HepG2 (cell line): Measurements from ENCODE around the gene CHRNA3. TPM values are rescaled to one million over a fixed set of nuclear protein-coding genes. Genes with fewer than 3 reads are reported as not detected.

Experiments
- ATAC-seq: fragments of 200-7000 bp; cut with Tn5 transposase; 3 replicates; pipeline ENCODE4 v1.9.1; 2020; ENCODE audit warnings: mild to moderate bottlenecking, moderate library complexity
- Bru-seq: library from RNA; stranded (reverse); fragments of 400-500 nt; gene quantifications from one replicate; lab custom pipeline; 2021; lab: Mats Ljungman, UMichigan
- BruChase-seq, 2 experiments: library from RNA; stranded (reverse); fragments of 400-500 nt; gene quantifications; one replicate each; lab custom pipeline; 2021; lab: Mats Ljungman, UMichigan
- BruUV-seq: library from RNA; stranded (reverse); fragments of 400-500 nt; replicated peaks from 2 replicates; lab custom pipeline; 2021; lab: Mats Ljungman, UMichigan
- CTCF ChIA-PET: fragments of 300-600 bp; formaldehyde crosslinking; extraction: SDS; loops from one replicate; lab custom pipeline; 2021; ENCODE audit warnings: low total read pairs, inconsistent platforms, low intra/inter-chr PET ratio; lab: Yijun Ruan, JAX
- POLR2A ChIA-PET: fragments of 350-600 bp; sonication (Branson Sonifier 250); formaldehyde crosslinking; loops from one replicate; lab custom pipeline; 2020; ENCODE audit warnings: antibody characterized with exemption, inconsistent platforms; lab: Yijun Ruan, JAX
- DNase-seq: peaks from one replicate; pipeline ENCODE4 v3.0.0-alpha.2; 2015; ENCODE audit warnings: low spot score
- FAIRE-seq: peaks from 3 replicates; lab custom pipeline; 2011; peaks lifted over from hg19 to GRCh38; lab: Jason Lieb, UNC
- H2AFZ ChIP-seq: one replicate; pipeline ENCODE4 v1.6.1; 2011; ENCODE audit warnings: low read length, inconsistent platforms
- H3K27ac ChIP-seq: fragments of 300-600 bp; 3 replicates; pipeline ENCODE4 v1.8.0; 2011; ENCODE audit warnings: mixed run types, mild to moderate bottlenecking, mixed read lengths, low read length, inconsistent platforms; ENCODE audit not compliant: insufficient read depth; ENCODE audit errors: extremely low read length
- H3K27me3 ChIP-seq, 2 experiments: fragments of 200-600 bp in 1 of 2; 2 replicates in 1 of 2; 3 replicates in 1 of 2; pipeline versions ENCODE4 v1.6.0 to v1.8.0; 2011; ENCODE audit warnings: low read length in 2 of 2, mild to moderate bottlenecking in 2 of 2, moderate library complexity in 2 of 2, inconsistent platforms in 1 of 2; ENCODE audit not compliant: insufficient read depth in 2 of 2, control insufficient read depth in 1 of 2
- H3K36me3 ChIP-seq, 2 experiments: fragments of 200-600 bp in 1 of 2; replicated peaks in 1 of 2; 2 replicates in 1 of 2; 3 replicates in 1 of 2; pipeline versions ENCODE4 v1.5.1 to v1.8.0; 2011; ENCODE audit warnings: low read length in 2 of 2, inconsistent platforms in 1 of 2; ENCODE audit not compliant: insufficient read depth in 2 of 2, control insufficient read depth in 1 of 2
- H3K4me1 ChIP-seq: 2 replicates; pipeline ENCODE4 v1.5.1; 2012; ENCODE audit warnings: low read length, inconsistent platforms; ENCODE audit not compliant: insufficient read depth
- H3K4me2 ChIP-seq: 2 replicates; pipeline ENCODE4 v1.6.0; 2011; ENCODE audit warnings: low read depth, low read length, inconsistent platforms
- H3K4me3 ChIP-seq, 3 experiments: fragments of 200-600 bp in 1 of 3; sonication (generic), shearing (Covaris generic) in 1 of 3; replicated peaks in 1 of 3; 2 replicates each; pipeline ENCODE4 v1.5.1; 2011 to 2016; ENCODE audit warnings: low read length in 3 of 3, inconsistent platforms in 2 of 3, low read depth in 2 of 3, mild to moderate bottlenecking in 2 of 3, control low read depth in 1 of 3, mixed read lengths in 1 of 3; ENCODE audit not compliant: insufficient read depth in 1 of 3
- H3K79me2 ChIP-seq: one replicate; pipeline ENCODE4 v1.6.1; 2011; ENCODE audit warnings: low read length, inconsistent platforms; ENCODE audit not compliant: insufficient read depth
- H3K9ac ChIP-seq: 2 replicates; pipeline ENCODE4 v1.6.0; 2011; ENCODE audit warnings: mild to moderate bottlenecking, low read depth, low read length, inconsistent platforms; ENCODE audit not compliant: insufficient read depth
- H3K9me3 ChIP-seq: 2 replicates; pipeline ENCODE4 v1.5.1; 2012; ENCODE audit warnings: mild to moderate bottlenecking, low read length
- H4K20me1 ChIP-seq: 2 replicates; pipeline ENCODE4 v1.6.0; 2011; ENCODE audit warnings: inconsistent platforms, mild to moderate bottlenecking, low read length, moderate library complexity; ENCODE audit not compliant: insufficient read depth
- ZNF232 ChIP-seq: sonication (generic); formaldehyde crosslinking; IDR thresholded peaks from 2 replicates; pipeline ENCODE4 v1.4.0; 2020; ENCODE audit warnings: missing genetic modification reagents, borderline replicate concordance
- ZNF777 ChIP-seq: sonication (generic); formaldehyde crosslinking; IDR thresholded peaks from 2 replicates; pipeline ENCODE4 v1.4.0; 2020; ENCODE audit warnings: missing genetic modification reagents
- WGBS: methylation state at CpG from one replicate; pipeline ENCODE4 v1.1.6; 2017; ENCODE audit warnings: low lambda C conversion rate; 5-methylcytosine and 5-hydroxymethylcytosine counted together
- in situ Hi-C: cut with HindIII; loops from 2 replicates; pipeline ENCODE4 v1.10.0; 2017; ENCODE audit warnings: low pct_unique_long_range_greater_than_20kb; ENCODE audit not compliant: extremely low pct_ligation_motif_present
- intact Hi-C: fragments of 100-400 bp; cut with micrococcal nuclease; formaldehyde crosslinking; loops from one replicate; pipeline ENCODE4 v1.10.0; 2022; ENCODE audit not compliant: unreplicated experiment
- long read RNA-seq, 2 experiments: library from RNA in 1 of 2; library from polyadenylated mRNA in 1 of 2; stranded (forward) in 1 of 2; unstranded in 1 of 2; transcript quantifications; one replicate each; pipeline ENCODE4 v2.0.0, GENCODE V29; 2019 to 2022
- polyA minus RNA-seq, 3 experiments: library from RNA; depleted of rRNA, polyadenylated mRNA; stranded (reverse); fragments of >200 nt; gene quantifications; 2 replicates each; pipeline ENCODE4 v1.2.3, GENCODE V29; 2011; ENCODE audit warnings: low replicate concordance in 1 of 3
- polyA plus RNA-seq, 8 experiments: library from polyadenylated mRNA; depleted of rRNA in 3 of 8; stranded (reverse) in 7 of 8; unstranded in 1 of 8; fragments of >200 nt; fragmentation: Illumina TruSeq in 4 of 8; extraction: Trizol in 4 of 8; gene quantifications; 2 replicates each; pipeline versions ENCODE4 v1.2.1 to v1.2.3, GENCODE V29; 2011 to 2016; ENCODE audit warnings: low read depth in 4 of 8, missing spikeins in 1 of 8, mixed read lengths in 1 of 8; ENCODE audit not compliant: insufficient read depth in 1 of 8
- total RNA-seq, 5 experiments: library from RNA; depleted of rRNA; stranded (reverse); fragments of >200 nt; fragmentation: Illumina TruSeq; extraction: Trizol; gene quantifications; 2 replicates each; pipeline ENCODE4 v1.2.3, GENCODE V29; 2016; ENCODE audit warnings: low read depth in 1 of 5

Gene CHRNA3
- total RNA-seq (2016; rRNA removed; fragmentation: Illumina TruSeq; extraction: Trizol) (not detected in 2 replicates), polyA plus RNA-seq (2011; rRNA removed) (not detected in 2 replicates), polyA minus RNA-seq (2011; rRNA and poly(A)+ RNA removed; ENCODE audit: low replicate concordance) (not detected in 2 replicates), Bru-seq, nascent RNA (not detected), BruChase-seq, experiment 1, labeled RNA remaining after a 6-hour chase (percentile 4 among the genes with signal in this experiment), BruChase-seq, experiment 2, labeled RNA remaining after a 2-hour chase (percentile 4 among the genes with signal in this experiment)
- total RNA-seq (2016; cell fraction: cytosol; rRNA removed; fragmentation: Illumina TruSeq; extraction: Trizol; ENCODE audit: low read depth): not detected in 2 replicates
- total RNA-seq (2016; cell fraction: insoluble cytoplasmic fraction; rRNA removed; fragmentation: Illumina TruSeq; extraction: Trizol): not detected in 2 replicates
- total RNA-seq (2016; cell fraction: membrane; rRNA removed; fragmentation: Illumina TruSeq; extraction: Trizol): not detected in 2 replicates
- total RNA-seq (2016; cell fraction: nucleus; rRNA removed; fragmentation: Illumina TruSeq; extraction: Trizol): not detected in 2 replicates
- not detected in 2 replicates for polyA plus RNA-seq (2011; cell fraction: cytosol; rRNA removed)
- polyA plus RNA-seq (2011; cell fraction: nucleus; rRNA removed): not detected in 2 replicates
- polyA plus RNA-seq (2012): 0.64 TPM in 1 of 2 replicates, not detected in the other
- polyA plus RNA-seq (2016; cell fraction: cytosol; fragmentation: Illumina TruSeq; extraction: Trizol; ENCODE audit: low read depth): not detected in 2 replicates
- polyA plus RNA-seq (2016; cell fraction: insoluble cytoplasmic fraction; fragmentation: Illumina TruSeq; extraction: Trizol; ENCODE audit: low read depth): not detected in 2 replicates
- polyA plus RNA-seq (2016; cell fraction: membrane; fragmentation: Illumina TruSeq; extraction: Trizol; ENCODE audit: low read depth): not detected in 2 replicates
- polyA plus RNA-seq (2016; cell fraction: nucleus; fragmentation: Illumina TruSeq; extraction: Trizol; ENCODE audit: insufficient read depth, low read depth): not detected in 2 replicates
- polyA minus RNA-seq (2011; cell fraction: cytosol; rRNA and poly(A)+ RNA removed): not detected in 2 replicates
- polyA minus RNA-seq (2011; cell fraction: nucleus; rRNA and poly(A)+ RNA removed): not detected in 2 replicates
- long read RNA-seq, experiment 1: 0 reads
- long read RNA-seq, experiment 2: 0 reads

DNA sequence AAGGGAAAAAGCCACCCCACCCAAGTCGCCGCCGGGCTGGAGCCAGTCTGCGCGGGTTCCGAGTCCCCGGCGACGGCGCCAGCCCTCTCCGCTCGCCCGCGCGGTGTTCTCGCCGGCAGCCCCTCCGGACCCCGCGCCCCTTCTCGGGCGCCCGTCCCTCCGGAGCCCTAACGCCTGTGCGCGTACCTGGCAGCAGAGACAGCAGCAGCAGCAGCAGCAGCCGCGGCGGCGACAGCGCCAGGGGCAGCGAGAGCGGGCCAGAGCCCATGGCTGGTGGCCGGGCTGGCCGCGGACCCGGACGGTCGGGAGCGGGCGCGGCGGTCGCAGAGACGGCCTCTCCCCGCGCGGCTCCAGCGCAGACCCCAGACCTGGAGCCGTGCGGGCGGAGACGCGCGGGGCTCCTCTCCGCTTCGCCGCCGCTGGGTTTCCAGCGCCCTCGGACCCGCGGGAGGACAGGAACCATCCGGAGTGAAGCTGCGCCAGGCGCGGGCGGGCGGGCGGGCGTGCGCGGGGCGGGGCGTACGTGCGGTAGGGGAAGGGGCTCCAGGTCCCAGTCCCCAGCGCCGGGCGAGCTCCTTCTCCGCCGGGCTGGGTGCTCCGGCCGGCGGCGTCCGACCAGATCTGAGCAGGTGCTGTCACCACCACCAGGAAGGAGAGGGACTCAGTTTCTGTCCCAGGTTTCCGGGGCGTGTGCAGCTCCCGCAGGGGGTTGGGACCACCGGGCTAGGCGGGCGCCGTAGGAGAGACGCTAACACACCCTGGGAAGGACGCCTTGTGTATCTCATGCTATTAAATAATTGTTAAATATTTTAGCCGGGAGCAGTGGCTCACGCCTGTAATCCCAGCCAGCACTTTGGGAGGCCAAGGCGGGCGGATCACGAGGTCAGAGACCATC is at the start of gene CHRNA3:
CHRNA3 (minus strand) TSS at position 470 of the 895 bp plus-strand sequence; CDS start at position 268, 202 bp downstream.
- H3K27ac ChIP-seq: no peak within 1 kb of the TSS
- intact Hi-C loops: no loop called here
- no peak within 1 kb of the TSS for H2AFZ ChIP-seq
- ChIA-PET CTCF (no interaction called here), POLR2A (no interaction called here)
- DNase-seq: no peak
- peak within 1 kb of the TSS; percentile 57 for H3K4me2 ChIP-seq
- peak; percentile 39; the same call in 1 of the 2 replicates for TF ChIP-seq ZNF777 (CRISPR knock-in tag)
- TF ChIP-seq ZNF232 (CRISPR knock-in tag): no peak
- WGBS: 16% methylated on average over 7 of the region's 102 CpGs
- no peaks in the 10 kb centered on the region for H4K20me1 ChIP-seq
- FAIRE-seq: no peak
- no peaks in the 10 kb centered on the region for H3K36me3 ChIP-seq
- H3K9ac ChIP-seq: no peak within 1 kb of the TSS
- H3K9me3 ChIP-seq: no peaks in the 10 kb centered on the region
- no TSS peak for BruUV-seq
- H3K79me2 ChIP-seq: no peaks in the 10 kb centered on the region
- H3K27me3 ChIP-seq: peaks cover 5 to 61% of the 10 kb centered on the region in 2 experiments
- peak; percentile 50 for ATAC-seq
- in situ Hi-C loops: no loop called here
- no peaks in the 10 kb centered on the region for H3K4me1 ChIP-seq
- peak within 1 kb of the TSS; percentile 26 to 62 (median 34); a peak in 3 of 6 replicates for H3K4me3 ChIP-seq
